Epithelial cell of proximal tubule (primary cell): Measurements from ENCODE around the gene ZFYVE21. TPM values are rescaled to one million over a fixed set of nuclear protein-coding genes. Genes with fewer than 3 reads are reported as not detected.

Source experiments
- DNase-seq: peaks from one replicate; pipeline ENCODE4 v3.0.0-alpha.2; 2011; ENCODE audit warnings: low read depth
- H3K4me3 ChIP-seq: 2 replicates; pipeline ENCODE4 v1.5.1; 2011; ENCODE audit warnings: low read depth, mild to moderate bottlenecking, low read length
- total RNA-seq: library from RNA; depleted of rRNA; stranded (reverse); fragments of >200 nt; gene quantifications from 2 replicates; pipeline ENCODE4 v1.2.3, GENCODE V29; 2015
- TF ChIP-seq, protein P1 (sequence below): conservative IDR thresholded peaks from 2 replicates; pipeline ENCODE4 v1.5.1; 2012; ENCODE audit warnings: low read depth, mild to moderate bottlenecking, low read length

ZFYVE21 gene
- total RNA-seq, 1 donor from 2014 or later = 74.1 TPM

DNA sequence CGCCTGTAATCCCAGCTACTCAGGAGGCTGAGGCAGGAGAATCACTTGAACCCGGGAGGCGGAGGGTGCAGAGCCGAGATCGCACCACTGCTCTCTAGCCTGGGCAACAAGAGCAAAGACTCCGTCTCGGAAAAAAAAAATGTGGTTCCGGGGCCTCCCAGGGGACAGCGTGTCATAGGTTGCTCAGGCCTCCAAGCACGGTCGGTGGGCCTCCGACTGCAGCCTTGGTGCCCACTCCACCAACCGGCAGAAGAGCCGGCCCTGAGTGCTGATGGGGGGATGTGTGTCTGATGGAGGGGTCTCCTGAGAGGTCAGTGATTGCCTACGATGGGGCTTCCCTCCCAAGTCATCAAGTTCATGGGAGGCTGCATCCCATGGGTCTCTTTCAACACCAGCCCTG lies 15.9 kb downstream of the ZFYVE21 start:
- TF ChIP-seq, protein P1, sequence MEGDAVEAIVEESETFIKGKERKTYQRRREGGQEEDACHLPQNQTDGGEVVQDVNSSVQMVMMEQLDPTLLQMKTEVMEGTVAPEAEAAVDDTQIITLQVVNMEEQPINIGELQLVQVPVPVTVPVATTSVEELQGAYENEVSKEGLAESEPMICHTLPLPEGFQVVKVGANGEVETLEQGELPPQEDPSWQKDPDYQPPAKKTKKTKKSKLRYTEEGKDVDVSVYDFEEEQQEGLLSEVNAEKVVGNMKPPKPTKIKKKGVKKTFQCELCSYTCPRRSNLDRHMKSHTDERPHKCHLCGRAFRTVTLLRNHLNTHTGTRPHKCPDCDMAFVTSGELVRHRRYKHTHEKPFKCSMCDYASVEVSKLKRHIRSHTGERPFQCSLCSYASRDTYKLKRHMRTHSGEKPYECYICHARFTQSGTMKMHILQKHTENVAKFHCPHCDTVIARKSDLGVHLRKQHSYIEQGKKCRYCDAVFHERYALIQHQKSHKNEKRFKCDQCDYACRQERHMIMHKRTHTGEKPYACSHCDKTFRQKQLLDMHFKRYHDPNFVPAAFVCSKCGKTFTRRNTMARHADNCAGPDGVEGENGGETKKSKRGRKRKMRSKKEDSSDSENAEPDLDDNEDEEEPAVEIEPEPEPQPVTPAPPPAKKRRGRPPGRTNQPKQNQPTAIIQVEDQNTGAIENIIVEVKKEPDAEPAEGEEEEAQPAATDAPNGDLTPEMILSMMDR = no peak
- DNase-seq = no peak

DNA sequence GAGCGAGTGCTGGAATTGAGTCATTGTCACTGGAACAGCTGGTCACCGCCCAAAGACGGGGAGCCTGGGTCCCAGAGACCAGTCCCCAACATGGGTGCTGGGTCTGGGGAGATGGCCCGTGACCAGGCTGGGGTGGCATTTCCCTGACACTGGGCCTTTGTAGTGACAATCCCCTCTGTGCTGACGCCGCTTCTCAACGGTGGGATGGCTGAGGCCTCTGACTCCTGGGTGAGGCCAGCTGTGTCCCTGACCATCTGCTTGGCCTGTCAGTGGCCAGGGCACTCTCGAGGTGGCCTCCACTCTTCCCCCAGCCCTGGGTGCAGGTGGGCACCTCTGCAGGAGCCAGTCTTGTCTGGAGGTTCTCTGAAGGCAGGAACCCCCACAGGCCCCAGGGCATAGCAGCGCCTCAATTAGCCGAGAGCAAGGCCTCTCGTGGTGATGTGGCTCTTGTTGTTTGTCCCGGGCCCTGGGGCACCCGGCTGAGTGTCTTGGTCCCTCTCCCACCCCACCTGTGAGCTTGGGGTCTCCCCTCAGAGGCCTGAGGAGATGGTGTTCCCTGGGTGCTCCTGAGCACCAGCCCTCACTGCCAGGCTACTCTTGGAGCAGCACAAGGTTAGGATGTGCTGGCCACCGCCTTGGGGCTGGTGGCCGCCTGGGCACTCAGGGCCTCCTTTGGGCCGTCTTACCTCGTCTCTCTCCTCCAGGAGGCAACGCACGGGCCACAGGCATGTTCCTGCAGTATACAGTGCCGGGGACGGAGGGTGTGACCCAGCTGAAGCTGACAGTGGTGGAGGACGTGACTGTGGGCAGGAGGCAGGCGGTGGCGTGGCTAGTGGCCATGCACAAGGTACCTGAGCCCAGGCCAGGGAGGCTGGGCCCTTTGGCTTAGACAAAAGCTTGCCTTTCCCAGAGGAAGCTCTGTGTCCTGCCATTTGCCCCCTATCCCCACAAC lies 16.6 kb downstream of the ZFYVE21 start:
- no peak overlapping the region for H3K4me3 ChIP-seq
- TF ChIP-seq, protein P1 = no peak
- no peak for DNase-seq

More for the DNA sequence above, 15.9 kb downstream of the ZFYVE21 start:
- no peak overlapping the region for H3K4me3 ChIP-seq

- no peak overlapping the region for H3K4me3 ChIP-seq
- TF ChIP-seq, protein P1 = no peak
- no peak for DNase-seq
Observed at GRCh38 chr14:103732868-103733620, 17.4 kb downstream of the ZFYVE21 start.

DNA sequence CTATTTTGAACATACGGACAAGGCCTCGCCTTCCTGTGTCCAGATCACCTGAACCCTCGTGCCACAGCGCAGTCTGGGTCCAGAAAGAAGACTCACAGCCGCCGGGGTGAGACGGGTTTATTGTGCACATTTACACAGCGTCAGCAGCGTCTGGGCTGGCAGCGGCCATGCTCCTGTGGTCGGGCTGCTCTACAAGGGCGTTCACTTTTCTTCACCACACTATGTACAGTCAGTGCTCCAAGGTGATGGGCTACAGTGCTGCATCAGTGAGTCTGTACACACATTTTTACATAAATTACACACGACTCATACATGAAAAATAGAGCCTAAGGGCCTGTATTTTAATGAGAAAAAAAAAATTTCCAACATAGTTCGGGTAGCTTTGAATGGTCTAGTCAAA lies 18.0 kb downstream of the ZFYVE21 start:
- no peak for DNase-seq
- TF ChIP-seq, protein P1 = no peak

DNA sequence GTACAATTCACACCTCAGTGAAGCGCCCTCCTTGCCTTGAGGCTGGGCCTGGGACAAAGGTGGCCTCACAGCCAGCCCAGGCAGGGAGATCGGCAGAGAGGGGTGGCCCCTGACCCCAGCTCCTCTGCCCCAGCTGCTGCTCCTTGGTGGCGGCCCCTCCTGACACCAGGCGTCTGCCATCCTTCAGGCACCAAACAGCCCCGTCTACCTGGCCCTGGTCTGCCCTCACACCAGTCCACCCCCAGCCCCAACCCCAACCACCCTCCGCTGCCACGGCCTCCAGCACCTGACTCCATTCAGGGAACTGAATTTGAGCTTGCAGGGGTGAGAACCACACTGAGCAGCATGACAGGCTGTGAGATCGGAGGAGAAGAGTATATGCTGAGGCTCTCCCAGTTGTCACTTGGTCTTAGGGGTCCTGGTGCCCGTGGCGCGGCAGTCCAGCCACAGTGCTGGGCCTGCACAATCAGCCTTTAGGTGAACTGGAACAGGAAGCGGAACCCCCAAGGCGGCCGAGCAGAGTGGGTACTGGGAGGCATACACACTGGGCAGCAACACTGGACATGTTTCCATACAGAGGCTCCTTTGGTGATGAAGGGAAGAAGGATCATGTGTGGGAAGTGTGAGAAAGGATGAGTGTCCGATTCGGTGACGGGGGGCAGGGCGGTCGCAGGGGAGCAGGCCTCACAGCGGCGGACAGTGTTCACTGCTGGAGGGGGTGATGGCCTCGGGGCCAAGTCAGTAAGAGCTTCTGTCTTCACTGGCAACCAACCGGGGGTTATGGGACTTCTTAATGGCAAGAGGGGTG lies 18.7 kb downstream of the ZFYVE21 start:
- TF ChIP-seq, protein P1 = no peak
- no peak overlapping the region for H3K4me3 ChIP-seq
- DNase-seq = no peak

More for the DNA sequence above, 18.0 kb downstream of the ZFYVE21 start:
- H3K4me3 ChIP-seq = no peak overlapping the region

GRCh38 chr14:103735022-103735421 lies 19.4 kb downstream of the ZFYVE21 start:
- no peak overlapping the region for H3K4me3 ChIP-seq
- TF ChIP-seq, protein P1 = no peak
- no peak for DNase-seq
